Measurements from ENCODE around the gene LAMC2. TPM values are rescaled to one million over a fixed set of nuclear protein-coding genes. Genes with fewer than 3 reads are reported as not detected.

The LAMC2 gene
- total RNA-seq, 1 donor from 2014 or later = 13.8 TPM

DNA sequence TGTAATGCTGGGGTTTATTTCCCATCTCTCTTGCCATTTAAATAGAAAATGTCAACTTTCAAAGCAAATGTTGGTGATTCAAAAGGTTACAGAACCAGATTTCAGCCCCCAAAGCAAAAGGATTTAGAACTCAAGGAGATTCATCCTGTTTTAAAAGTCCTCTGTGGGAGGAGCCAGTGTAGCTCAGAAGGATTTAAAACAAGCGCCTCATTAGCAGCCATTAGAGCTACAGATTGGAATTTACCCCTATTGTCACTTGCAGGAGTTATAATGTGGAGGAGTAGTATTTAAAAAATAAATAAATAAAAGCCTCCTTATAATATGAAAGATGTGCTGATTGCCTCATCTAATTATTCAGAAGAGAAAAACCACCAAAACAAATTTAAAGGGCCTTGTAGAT lies 107.8 kb downstream of the LAMC2 start:
- Mint-ChIP-seq H3K27me3 (ENCODE audit: low read depth) (no peaks in the 10 kb centered on the region), H3K4me1 (ENCODE audit: low read depth) (peaks cover 16% of the 10 kb centered on the region), H3K27ac (ENCODE audit: unreplicated experiment) (no peak overlapping the region), H3K4me3 (ENCODE audit: unreplicated experiment) (no peak overlapping the region), H3K9me3 (ENCODE audit: low read depth) (no peaks in the 10 kb centered on the region), H3K36me3 (ENCODE audit: low read depth) (no peaks in the 10 kb centered on the region)
- DNase-seq (ENCODE audit: low spot score) = no peak
- TF ChIP-seq CTCF (IDR thresholded peaks at IDR 0.05) = no peak

Other genes starting within 250 kb of the LAMC2 start
- not detected in 3 replicates for gene SHCBP1L, start 233.1 kb upstream of the LAMC2 start, total RNA-seq
- 307 to 453 TPM (median 449 TPM) in 3 replicates for gene LAMC1, start 162.8 kb upstream of the LAMC2 start, total RNA-seq
- gene NMNAT2, start 232.1 kb downstream of the LAMC2 start, total RNA-seq = 3.0 to 5.5 TPM (median 4.9 TPM) in 3 replicates